ENCODE results near the gene KRT27. TPM values are rescaled to one million over a fixed set of nuclear protein-coding genes. Genes with fewer than 3 reads are reported as not detected.
A peak's percentile ranks its signal among the peaks of the same experiment; 100 is the strongest.
"Not testable (repeated sequence)": the region's sequence is repeated elsewhere in the genome, so short reads cannot be mapped to it uniquely, and the experiment has no call there.

KRT27 gene
- not detected for total RNA-seq

- DNase-seq (ENCODE audit: low spot score) = no peak
Measured at GRCh38 chr17:40782450-40782849, at the start of gene KRT27. Gene KRT27, minus strand, starts transcription at chr17:40782550. Its CDS starts 57 bp downstream, at chr17:40782493.

- no peak for DNase-seq (ENCODE audit: low spot score)
Measured at GRCh38 chr17:40830085-40830776, 47.9 kb upstream of the KRT27 start.

GRCh38 chr17:40828454-40829044, 46.2 kb upstream of the KRT27 start:
- DNase-seq (ENCODE audit: low spot score) = no peak

- DNase-seq (ENCODE audit: low spot score) = no peak
Measured at GRCh38 chr17:40827746-40828453, 45.5 kb upstream of the KRT27 start.

- DNase-seq (ENCODE audit: low spot score) = no peak
Measured at GRCh38 chr17:40825599-40825998, 43.2 kb upstream of the KRT27 start.

GRCh38 chr17:40824015-40824832, 41.9 kb upstream of the KRT27 start:
- DNase-seq (ENCODE audit: low spot score) = no peak

GRCh38 chr17:40822132-40822812, 39.9 kb upstream of the KRT27 start, which contains the start of gene KRT10:
Gene KRT10, minus strand, starts transcription at chr17:40822614. Its CDS starts 29 bp downstream, at chr17:40822585.
- no peak for DNase-seq (ENCODE audit: low spot score)

- DNase-seq (ENCODE audit: low spot score) = no peak
Measured at GRCh38 chr17:40821536-40821935, 39.2 kb upstream of the KRT27 start.

- no peak for DNase-seq (ENCODE audit: low spot score)
Measured at GRCh38 chr17:40820228-40820838, 38.0 kb upstream of the KRT27 start.

- DNase-seq (ENCODE audit: low spot score) = no peak
Measured at GRCh38 chr17:40819528-40820125, 37.3 kb upstream of the KRT27 start.

GRCh38 chr17:40818733-40819527, 36.6 kb upstream of the KRT27 start:
- DNase-seq (ENCODE audit: low spot score) = peak; percentile 74

GRCh38 chr17:40818343-40818732, 36.0 kb upstream of the KRT27 start:
- DNase-seq (ENCODE audit: low spot score) = no peak

GRCh38 chr17:40817103-40817682, 34.8 kb upstream of the KRT27 start:
- no peak for DNase-seq (ENCODE audit: low spot score)

- no peak for DNase-seq (ENCODE audit: low spot score)
Measured at GRCh38 chr17:40816569-40816968, 34.2 kb upstream of the KRT27 start.

- no peak for DNase-seq (ENCODE audit: low spot score)
Measured at GRCh38 chr17:40815381-40815780, 33.0 kb upstream of the KRT27 start.

- not testable (repeated sequence) for DNase-seq (ENCODE audit: low spot score)
Measured at GRCh38 chr17:40814657-40815056, 32.3 kb upstream of the KRT27 start.

- no peak for DNase-seq (ENCODE audit: low spot score)
Measured at GRCh38 chr17:40813804-40814203, 31.5 kb upstream of the KRT27 start.

GRCh38 chr17:40812639-40813038, 30.3 kb upstream of the KRT27 start:
- no peak for DNase-seq (ENCODE audit: low spot score)

GRCh38 chr17:40810494-40810893, 28.1 kb upstream of the KRT27 start:
- DNase-seq (ENCODE audit: low spot score) = no peak
